HepG2 (cell line): ENCODE data around the gene SSR2. TPM values are rescaled to one million over a fixed set of nuclear protein-coding genes. Genes with fewer than 3 reads are reported as not detected.

Source experiments
- ATAC-seq: fragments of 200-7000 bp; cut with Tn5 transposase; 3 replicates; pipeline ENCODE4 v1.9.1; 2020; ENCODE audit warnings: mild to moderate bottlenecking, moderate library complexity
- BruUV-seq: library from RNA; stranded (reverse); fragments of 400-500 nt; replicated peaks from 2 replicates; lab custom pipeline; 2021; lab: Mats Ljungman, UMichigan
- CTCF ChIA-PET: fragments of 300-600 bp; formaldehyde crosslinking; extraction: SDS; loops from one replicate; lab custom pipeline; 2021; ENCODE audit warnings: low total read pairs, inconsistent platforms, low intra/inter-chr PET ratio; lab: Yijun Ruan, JAX
- POLR2A ChIA-PET: fragments of 350-600 bp; sonication (Branson Sonifier 250); formaldehyde crosslinking; loops from one replicate; lab custom pipeline; 2020; ENCODE audit warnings: antibody characterized with exemption, inconsistent platforms; lab: Yijun Ruan, JAX
- DNase-seq: peaks from one replicate; pipeline ENCODE4 v3.0.0-alpha.2; 2015; ENCODE audit warnings: low spot score
- FAIRE-seq: peaks from 3 replicates; lab custom pipeline; 2011; peaks lifted over from hg19 to GRCh38; lab: Jason Lieb, UNC
- H2AFZ ChIP-seq: one replicate; pipeline ENCODE4 v1.6.1; 2011; ENCODE audit warnings: low read length, inconsistent platforms
- H3K27ac ChIP-seq: fragments of 300-600 bp; 3 replicates; pipeline ENCODE4 v1.8.0; 2011; ENCODE audit warnings: mixed run types, mild to moderate bottlenecking, mixed read lengths, low read length, inconsistent platforms; ENCODE audit not compliant: insufficient read depth; ENCODE audit errors: extremely low read length
- H3K27me3 ChIP-seq, 2 experiments: fragments of 200-600 bp in 1 of 2; 2 replicates in 1 of 2; 3 replicates in 1 of 2; pipeline versions ENCODE4 v1.6.0 to v1.8.0; 2011; ENCODE audit warnings: low read length in 2 of 2, mild to moderate bottlenecking in 2 of 2, moderate library complexity in 2 of 2, inconsistent platforms in 1 of 2; ENCODE audit not compliant: insufficient read depth in 2 of 2, control insufficient read depth in 1 of 2
- H3K36me3 ChIP-seq, 2 experiments: fragments of 200-600 bp in 1 of 2; replicated peaks in 1 of 2; 2 replicates in 1 of 2; 3 replicates in 1 of 2; pipeline versions ENCODE4 v1.5.1 to v1.8.0; 2011; ENCODE audit warnings: low read length in 2 of 2, inconsistent platforms in 1 of 2; ENCODE audit not compliant: insufficient read depth in 2 of 2, control insufficient read depth in 1 of 2
- H3K4me1 ChIP-seq: 2 replicates; pipeline ENCODE4 v1.5.1; 2012; ENCODE audit warnings: low read length, inconsistent platforms; ENCODE audit not compliant: insufficient read depth
- H3K4me2 ChIP-seq: 2 replicates; pipeline ENCODE4 v1.6.0; 2011; ENCODE audit warnings: low read depth, low read length, inconsistent platforms
- H3K4me3 ChIP-seq, 3 experiments: fragments of 200-600 bp in 1 of 3; sonication (generic), shearing (Covaris generic) in 1 of 3; replicated peaks in 1 of 3; 2 replicates each; pipeline ENCODE4 v1.5.1; 2011 to 2016; ENCODE audit warnings: low read length in 3 of 3, inconsistent platforms in 2 of 3, low read depth in 2 of 3, mild to moderate bottlenecking in 2 of 3, control low read depth in 1 of 3, mixed read lengths in 1 of 3; ENCODE audit not compliant: insufficient read depth in 1 of 3
- H3K79me2 ChIP-seq: one replicate; pipeline ENCODE4 v1.6.1; 2011; ENCODE audit warnings: low read length, inconsistent platforms; ENCODE audit not compliant: insufficient read depth
- H3K9ac ChIP-seq: 2 replicates; pipeline ENCODE4 v1.6.0; 2011; ENCODE audit warnings: mild to moderate bottlenecking, low read depth, low read length, inconsistent platforms; ENCODE audit not compliant: insufficient read depth
- H3K9me3 ChIP-seq: 2 replicates; pipeline ENCODE4 v1.5.1; 2012; ENCODE audit warnings: mild to moderate bottlenecking, low read length
- H4K20me1 ChIP-seq: 2 replicates; pipeline ENCODE4 v1.6.0; 2011; ENCODE audit warnings: inconsistent platforms, mild to moderate bottlenecking, low read length, moderate library complexity; ENCODE audit not compliant: insufficient read depth
- ELF4 ChIP-seq: sonication (generic); formaldehyde crosslinking; IDR thresholded peaks from 2 replicates; pipeline ENCODE4 v1.5.0; 2020; ENCODE audit warnings: missing genetic modification reagents, mild to moderate bottlenecking, moderate library complexity, borderline replicate concordance
- FOXP1 ChIP-seq, 2 experiments: fragments of 450-650 bp in 1 of 2; IDR thresholded peaks; 2 replicates each; pipeline ENCODE4 v1.6.1; 2017 to 2018; ENCODE audit warnings: antibody characterized with exemption in 1 of 2
- HIVEP1 ChIP-seq: sonication (generic); formaldehyde crosslinking; IDR thresholded peaks from 2 replicates; pipeline ENCODE4 v1.4.0; 2020; ENCODE audit warnings: mild to moderate bottlenecking, missing genetic modification reagents
- IRF2 ChIP-seq: IDR thresholded peaks from 2 replicates; pipeline ENCODE4 v1.6.1; 2018; ENCODE audit warnings: missing genetic modification reagents, missing compliant biosample characterization
- NFAT5 ChIP-seq: sonication (generic); formaldehyde crosslinking; IDR thresholded peaks from 2 replicates; pipeline ENCODE4 v1.4.0; 2020; ENCODE audit warnings: missing genetic modification reagents
- PPARG ChIP-seq: conservative IDR thresholded peaks from 2 replicates; pipeline ENCODE4 v1.6.1; 2016; ENCODE audit warnings: missing biosample characterization, missing genetic modification reagents
- REXO4 ChIP-seq: sonication (generic); formaldehyde crosslinking; IDR thresholded peaks from 2 replicates; pipeline ENCODE4 v1.8.0; 2022; ENCODE audit warnings: missing genetic modification reagents, mild to moderate bottlenecking, borderline replicate concordance
- THRA ChIP-seq: sonication (generic); formaldehyde crosslinking; IDR thresholded peaks from 2 replicates; pipeline ENCODE4 v1.4.0; 2020; ENCODE audit warnings: missing genetic modification reagents, borderline replicate concordance
- YY1 ChIP-seq: IDR thresholded peaks from 2 replicates; pipeline ENCODE4 v1.6.1; 2011; ENCODE audit warnings: low read length, low read depth, moderate library complexity, mild to moderate bottlenecking; ENCODE audit not compliant: insufficient read depth, insufficient replicate concordance
- ZBTB10 ChIP-seq: sonication (generic); formaldehyde crosslinking; IDR thresholded peaks from 2 replicates; pipeline ENCODE4 v1.4.0; 2020; ENCODE audit warnings: missing genetic modification reagents, borderline replicate concordance
- ZNF430 ChIP-seq: sonication (generic); formaldehyde crosslinking; IDR thresholded peaks from 2 replicates; pipeline ENCODE4 v1.9.0; 2021; ENCODE audit warnings: mild to moderate bottlenecking, missing genetic modification reagents
- ZNF460 ChIP-seq: sonication (generic); formaldehyde crosslinking; IDR thresholded peaks from 2 replicates; pipeline ENCODE4 v1.5.1; 2020; ENCODE audit warnings: missing genetic modification reagents, mild to moderate bottlenecking, borderline replicate concordance
- ZNF775 ChIP-seq: sonication (generic); formaldehyde crosslinking; IDR thresholded peaks from 2 replicates; pipeline ENCODE4 v1.4.0; 2020; ENCODE audit warnings: missing genetic modification reagents, mild to moderate bottlenecking, moderate library complexity, borderline replicate concordance
- WGBS: methylation state at CpG from one replicate; pipeline ENCODE4 v1.1.6; 2017; ENCODE audit warnings: low lambda C conversion rate; 5-methylcytosine and 5-hydroxymethylcytosine counted together
- in situ Hi-C: cut with HindIII; loops from 2 replicates; pipeline ENCODE4 v1.10.0; 2017; ENCODE audit warnings: low pct_unique_long_range_greater_than_20kb; ENCODE audit not compliant: extremely low pct_ligation_motif_present
- intact Hi-C: fragments of 100-400 bp; cut with micrococcal nuclease; formaldehyde crosslinking; loops from one replicate; pipeline ENCODE4 v1.10.0; 2022; ENCODE audit not compliant: unreplicated experiment
- polyA plus RNA-seq, 8 experiments: library from polyadenylated mRNA; depleted of rRNA in 3 of 8; stranded (reverse) in 7 of 8; unstranded in 1 of 8; fragments of >200 nt; fragmentation: Illumina TruSeq in 4 of 8; extraction: Trizol in 4 of 8; gene quantifications; 2 replicates each; pipeline versions ENCODE4 v1.2.1 to v1.2.3, GENCODE V29; 2011 to 2016; ENCODE audit warnings: low read depth in 4 of 8, missing spikeins in 1 of 8, mixed read lengths in 1 of 8; ENCODE audit not compliant: insufficient read depth in 1 of 8
- total RNA-seq, 5 experiments: library from RNA; depleted of rRNA; stranded (reverse); fragments of >200 nt; fragmentation: Illumina TruSeq; extraction: Trizol; gene quantifications; 2 replicates each; pipeline ENCODE4 v1.2.3, GENCODE V29; 2016; ENCODE audit warnings: low read depth in 1 of 5

Gene SSR2
- total and polyA plus RNA-seq, 2 of the 13 experiments (the other 11 are each of a cell fraction or from before 2014, with no cell fraction given): 284 to 461 TPM

- TF ChIP-seq ZBTB10 (CRISPR knock-in tag): no peak
Measured at GRCh38 chr1:156033011-156033410, 12.3 kb upstream of the SSR2 start (continued).

GRCh38 chr1:156026588-156026987 lies 5.8 kb upstream of the SSR2 start:
- Histone ChIP-seq H3K27me3 (no peaks in the 10 kb centered on the region), H3K9ac (no peak overlapping the region), H3K4me1 (peaks cover 25% of the 10 kb centered on the region), H3K79me2 (no peaks in the 10 kb centered on the region), H3K4me3 (no peak overlapping the region), H3K27ac (no peak overlapping the region), H2AFZ (no peak overlapping the region), H4K20me1 (no peaks in the 10 kb centered on the region), H3K4me2 (no peak overlapping the region), H3K36me3 (no peaks in the 10 kb centered on the region), H3K9me3 (no peaks in the 10 kb centered on the region)
- intact Hi-C loops: no loop called here
- FAIRE-seq: no peak
- POLR2A ChIA-PET: no interaction called here
- 68% methylated on average over 4 of the region's 4 CpGs for WGBS
- no TSS peak for BruUV-seq
- DNase-seq: no peak
- CTCF ChIA-PET: interaction anchor here (1.7 kb wide), 1 partner anchor 40 kb away, joined by 11 read pairs; no protein-coding TSS in a partner anchor
- in situ Hi-C loops: no loop called here
- no peak for ATAC-seq
- TF ChIP-seq NFAT5 (CRISPR knock-in tag) (no peak), ELF4 (no peak), ZNF775 (CRISPR knock-in tag) (no peak), ZNF430 (CRISPR knock-in tag) (no peak), PPARG (no peak), HIVEP1 (CRISPR knock-in tag) (no peak), YY1 (no peak), FOXP1 (IDR thresholded peaks at IDR 0.05) (no peak), FOXP1 (CRISPR knock-in tag; IDR thresholded peaks at IDR 0.05) (no peak), ZNF460 (CRISPR knock-in tag) (no peak), THRA (CRISPR knock-in tag) (no peak), IRF2 (CRISPR knock-in tag) (no peak), REXO4 (CRISPR knock-in tag) (no peak)
